ENCODE measurements around the gene MYO7B.

MYO7B gene

DNA sequence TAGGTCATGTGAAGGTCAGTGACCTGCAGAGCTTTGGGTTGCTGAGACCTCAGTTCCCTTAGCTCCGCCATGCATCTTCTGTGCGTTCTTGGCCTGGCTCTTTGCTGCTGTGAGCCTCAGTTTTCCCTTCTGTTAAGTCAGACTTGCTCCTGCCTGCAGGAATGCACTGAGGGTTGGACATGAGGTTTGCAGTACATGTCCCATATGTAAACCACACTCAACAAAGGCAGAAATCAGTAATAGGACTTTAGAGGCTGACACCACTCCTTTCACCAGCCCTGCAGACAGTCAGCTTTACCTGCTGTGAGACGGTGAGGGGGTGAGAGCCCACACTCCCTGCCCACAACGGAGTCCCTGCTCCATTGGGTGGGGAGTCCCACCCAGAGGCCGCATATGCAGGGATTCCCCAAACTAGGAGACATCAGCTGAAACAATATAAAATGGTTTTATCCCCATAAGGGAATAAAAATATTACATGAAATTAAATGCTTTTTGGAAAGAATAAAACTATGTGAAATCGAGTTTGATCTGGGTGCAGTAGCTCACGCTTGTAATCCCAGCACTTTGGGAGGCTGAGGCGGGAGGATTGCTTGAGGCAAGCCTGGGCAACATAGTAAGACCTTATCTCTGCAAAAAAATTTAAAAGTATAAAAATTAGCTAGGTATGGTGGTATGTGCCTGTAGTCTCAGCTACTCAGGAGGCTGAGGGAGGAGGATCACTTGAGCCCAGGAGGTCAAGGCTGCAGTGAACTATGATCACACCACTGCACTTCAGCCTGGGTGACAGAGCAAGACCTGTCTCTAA, 55.1 kb downstream of the MYO7B start:
- DNase-seq (ENCODE audit: low spot score), result no peak

DNA sequence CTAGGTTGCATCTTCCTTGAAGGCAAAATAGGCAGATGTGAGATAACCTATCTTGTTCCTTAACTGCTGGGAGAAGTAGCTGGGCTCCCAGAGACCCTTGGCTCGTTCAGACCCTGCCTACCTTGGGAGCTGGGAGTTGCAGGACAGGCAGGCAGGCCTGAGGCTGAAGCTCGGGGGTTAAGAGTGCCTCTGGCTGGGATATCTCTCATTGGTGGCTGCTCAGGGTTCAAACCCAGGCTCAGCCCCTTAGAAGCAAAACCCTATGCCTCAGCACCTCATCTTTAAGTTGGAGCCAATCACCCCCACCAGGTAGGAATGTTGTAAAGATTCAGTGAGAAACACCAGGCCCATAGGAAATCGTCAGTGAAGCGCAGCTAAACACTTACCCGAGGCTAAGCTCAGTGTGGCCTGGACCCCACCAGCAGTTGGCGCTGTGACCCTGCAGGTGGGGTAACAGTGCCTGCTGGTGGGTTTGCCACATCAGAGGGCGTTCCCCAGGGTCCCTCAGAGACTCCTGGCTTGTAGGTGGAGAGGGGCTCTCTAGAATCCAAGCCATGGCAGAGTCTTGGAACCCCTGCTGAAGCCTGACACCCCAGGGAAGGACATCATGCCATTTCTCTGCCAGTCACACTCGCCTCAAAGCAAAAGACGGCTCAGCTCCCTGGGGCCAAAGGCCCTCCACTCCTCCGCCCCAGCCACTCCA, 55.9 kb downstream of the MYO7B start:
- DNase-seq (ENCODE audit: low spot score), result peak; percentile 46

- DNase-seq (ENCODE audit: low spot score), result no peak
Observed at GRCh38 chr2:127592761-127593227, 57.3 kb downstream of the MYO7B start.

GRCh38 chr2:127593228-127594115, 58.0 kb downstream of the MYO7B start:
- DNase-seq (ENCODE audit: low spot score), result no peak

- DNase-seq (ENCODE audit: low spot score), result no peak
Observed at GRCh38 chr2:127594116-127594591, 58.7 kb downstream of the MYO7B start.

- no peak for DNase-seq (ENCODE audit: low spot score)
Observed at GRCh38 chr2:127596311-127597045, 61.0 kb downstream of the MYO7B start.

- no peak for DNase-seq (ENCODE audit: low spot score)
Observed at GRCh38 chr2:127597046-127597983, 61.8 kb downstream of the MYO7B start.

DNA sequence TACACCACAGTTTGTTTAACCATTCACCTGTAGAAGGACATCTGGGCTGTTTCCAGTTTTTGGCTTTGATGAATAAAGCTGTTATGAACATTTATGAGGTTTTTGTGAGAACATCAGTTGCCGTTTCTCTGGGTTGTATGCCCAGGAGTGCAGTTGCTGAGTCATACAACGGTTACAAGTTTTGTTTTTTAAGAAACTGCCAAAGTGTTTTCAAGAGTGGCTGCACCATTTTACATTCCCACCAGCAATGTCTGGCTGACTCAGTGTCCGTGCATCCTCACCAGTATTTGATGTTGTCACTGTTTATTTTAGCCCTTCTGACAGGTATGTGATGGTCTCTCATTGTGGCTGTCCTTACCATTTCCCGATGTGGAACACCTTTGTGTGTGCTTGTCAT, 62.5 kb downstream of the MYO7B start:
- DNase-seq (ENCODE audit: low spot score), result no peak

DNA sequence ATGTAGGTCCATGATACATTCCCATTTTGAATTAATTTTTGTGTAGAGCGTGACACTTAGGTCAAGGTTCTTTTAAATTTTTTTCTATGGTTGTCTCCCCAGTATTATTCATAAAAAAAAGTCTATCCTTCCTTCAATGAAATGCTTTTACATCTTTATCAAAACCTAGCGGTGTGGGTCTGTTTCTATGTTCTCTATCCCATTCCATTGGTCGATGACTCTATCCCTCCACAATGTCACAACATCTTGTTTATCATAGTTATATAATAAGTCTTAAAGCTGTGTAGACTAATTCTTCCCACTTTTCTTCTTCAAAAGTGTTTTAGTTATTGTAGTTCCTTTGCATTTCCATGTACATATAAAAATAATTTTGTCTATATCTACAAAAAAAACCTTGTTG, 63.2 kb downstream of the MYO7B start:
- DNase-seq (ENCODE audit: low spot score), result no peak

DNA sequence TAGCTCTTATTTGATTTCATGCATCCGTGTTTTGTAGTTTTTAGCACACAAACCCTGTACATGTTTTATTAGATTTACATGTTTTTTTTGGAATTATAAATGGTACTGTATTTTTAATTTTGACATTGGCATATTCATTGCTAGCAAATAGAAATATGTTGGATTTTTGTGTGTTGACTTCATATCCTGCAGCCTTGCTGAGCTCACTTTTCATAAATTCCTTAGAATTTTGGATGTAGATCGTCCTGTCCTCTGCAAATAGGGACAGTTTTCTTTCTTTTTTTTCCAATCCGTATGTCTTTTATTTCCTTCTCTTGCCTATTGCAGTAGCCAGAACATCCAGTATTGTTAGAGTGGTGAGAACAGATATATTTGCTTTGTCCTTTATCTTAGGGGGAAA, 63.7 kb downstream of the MYO7B start:
- peak; percentile 31 for DNase-seq (ENCODE audit: low spot score)

GRCh38 chr2:127604986-127605385, 69.5 kb downstream of the MYO7B start:
- no peak for DNase-seq (ENCODE audit: low spot score)

GRCh38 chr2:127605691-127606263, 70.3 kb downstream of the MYO7B start:
- DNase-seq (ENCODE audit: low spot score), result no peak

DNA sequence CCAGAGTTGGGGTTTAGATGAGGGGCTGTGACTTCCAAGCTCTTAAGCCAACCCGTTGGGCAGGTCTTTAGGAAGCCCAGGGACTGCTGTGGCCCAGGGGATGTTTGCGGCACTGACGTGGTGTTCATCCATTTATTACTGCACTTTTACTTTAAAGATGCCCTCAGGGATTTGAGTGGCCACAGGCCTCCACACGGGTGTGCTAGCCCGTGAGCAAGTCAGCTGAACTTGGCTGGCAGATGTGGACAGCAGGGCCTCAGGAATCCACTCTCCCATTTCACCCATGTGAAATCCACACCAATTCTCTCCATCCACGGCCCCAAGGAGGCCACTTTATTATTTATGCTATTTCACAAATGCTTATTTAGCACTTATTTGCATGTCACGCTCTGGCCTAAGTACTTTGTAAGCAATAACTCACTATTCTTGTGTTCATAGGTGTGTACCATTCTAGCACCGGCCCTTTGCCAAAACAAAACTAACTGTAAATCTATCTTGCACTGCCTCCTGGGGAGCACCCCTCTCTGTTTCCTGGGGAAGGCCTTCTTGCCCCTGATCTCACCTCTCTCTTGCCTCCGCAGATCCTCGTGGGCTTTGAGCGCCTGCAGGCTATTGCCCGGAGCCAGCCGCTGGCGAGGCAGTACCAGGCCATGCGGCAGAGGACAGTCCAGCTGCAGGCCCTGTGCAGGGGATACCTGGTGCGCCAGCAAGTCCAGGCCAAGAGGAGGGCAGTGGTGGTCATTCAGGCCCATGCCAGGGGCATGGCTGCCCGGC, 71.3 kb downstream of the MYO7B start:
- no peak for DNase-seq (ENCODE audit: low spot score)

DNA sequence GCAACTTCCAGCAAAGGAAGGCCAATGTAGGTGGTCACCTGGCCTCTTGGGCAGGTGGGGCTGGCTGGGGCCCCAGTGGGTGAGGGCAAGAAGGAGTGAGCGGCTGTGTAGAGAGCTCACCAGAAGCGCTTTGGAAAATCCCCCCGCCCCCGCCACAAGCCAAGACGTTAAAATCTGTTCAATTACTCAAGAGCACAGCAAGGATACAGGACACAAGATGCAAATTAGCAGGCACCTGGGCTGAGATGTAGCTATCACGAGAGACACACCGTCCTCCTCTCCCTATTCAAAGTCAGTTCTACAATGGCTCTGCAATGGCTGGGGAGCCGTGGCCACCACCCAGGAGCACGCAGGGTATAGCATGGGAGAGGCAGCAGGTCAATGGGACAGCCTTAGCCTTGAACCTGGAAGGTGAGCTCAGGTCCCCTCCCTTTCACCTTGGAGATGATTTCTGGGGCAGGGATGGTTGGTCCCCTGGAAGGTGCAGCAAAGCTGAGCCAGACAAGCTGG, 72.0 kb downstream of the MYO7B start:
- no peak for DNase-seq (ENCODE audit: low spot score)

- DNase-seq (ENCODE audit: low spot score), result no peak
Observed at GRCh38 chr2:127608061-127609030, 72.9 kb downstream of the MYO7B start.

- DNase-seq (ENCODE audit: low spot score), result no peak
Observed at GRCh38 chr2:127609031-127609751, 73.7 kb downstream of the MYO7B start.

GRCh38 chr2:127609818-127610217, 74.3 kb downstream of the MYO7B start:
- DNase-seq (ENCODE audit: low spot score), result no peak

Data from kidney capillary endothelial cell (primary cell).